Ishikawa (cell line): ENCODE measurements around the gene RAET1G.

Experiments
- CEBPB ChIP-seq: IDR thresholded peaks from 2 replicates; pipeline ENCODE4 v1.6.1; 2012
- EP300 ChIP-seq: IDR thresholded peaks from 2 replicates; pipeline ENCODE4 v1.6.1; 2012; ENCODE audit warnings: borderline replicate concordance
- TEAD4 ChIP-seq: IDR thresholded peaks from 2 replicates; pipeline ENCODE4 v1.6.1; 2012

- TF ChIP-seq EP300, result no peak
- TF ChIP-seq TEAD4, result no peak
- no peak for TF ChIP-seq CEBPB
These were observed 39.0 kb upstream of the RAET1G start for GRCh38 chr6:149961728-149962425.
